Activated naive CD4-positive, alpha-beta T cell treated with anti-CD3 and anti-CD28 coated beads, Interleukin-2, amount 50 U/mL, for 72 hours (primary cell): ENCODE data around the gene C1orf159. TPM values are rescaled to one million over a fixed set of nuclear protein-coding genes. Genes with fewer than 3 reads are reported as not detected.
"Not testable (repeated sequence)": the region's sequence is repeated elsewhere in the genome, so short reads cannot be mapped to it uniquely, and the experiment has no call there.

ENCODE experiments used
- ATAC-seq, 2 donors: fragments of 150-1000 bp; cut with Tn5 transposase; 2 replicates each; pipeline ENCODE4 v1.10.0; 2021; ENCODE audit warnings: mild to moderate bottlenecking in 2 of 2, moderate library complexity in 2 of 2
- DNase-seq, 2 donors: peaks; one replicate each; pipeline ENCODE4 v3.0.0; 2021 to 2022; ENCODE audit warnings: low spot score in 2 of 2
- H3K27ac Mint-ChIP-seq, 2 donors: one replicate each; pipeline ENCODE4 v1.8.0; 2022; ENCODE audit warnings: mild to moderate bottlenecking in 2 of 2, mixed read lengths in 2 of 2
- H3K36me3 Mint-ChIP-seq, 2 donors: one replicate each; pipeline ENCODE4 v1.8.0; 2022; ENCODE audit warnings: mixed read lengths in 2 of 2
- H3K9me3 Mint-ChIP-seq, 2 donors: one replicate each; pipeline ENCODE4 v1.8.0; 2022; ENCODE audit warnings: mixed read lengths in 2 of 2
- total RNA-seq, 2 donors: library from RNA; stranded (reverse); gene quantifications; one replicate each; pipeline ENCODE4 v1.2.3, GENCODE V29; 2022

C1orf159 gene
- total RNA-seq, 2 donors from 2014 or later = 20.7 to 21.2 TPM

- ATAC-seq (no peak), DNase-seq (no peak)
- H3K9me3 Mint-ChIP-seq = no peaks in the 10 kb centered on the region
- no peaks in the 10 kb centered on the region for H3K36me3 Mint-ChIP-seq
- no peak overlapping the region for H3K27ac Mint-ChIP-seq
Measured at GRCh38 chr1:1072299-1072848, 43.5 kb downstream of the C1orf159 start.

- H3K36me3 Mint-ChIP-seq = no peaks in the 10 kb centered on the region
- no peaks in the 10 kb centered on the region for H3K9me3 Mint-ChIP-seq
- no peak overlapping the region for H3K27ac Mint-ChIP-seq
- DNase-seq = peak in 1 of 2 donors; percentile 56
- ATAC-seq = no peak
Measured at GRCh38 chr1:1071486-1072298, 44.2 kb downstream of the C1orf159 start.

GRCh38 chr1:1069711-1070676 is 45.9 kb downstream of the C1orf159 start:
- peak in 1 of 2 donors; percentile 8 for ATAC-seq
- Mint-ChIP-seq H3K27ac (peak overlapping the region in 1 of 2 donors; percentile 29), H3K36me3 (no peaks in the 10 kb centered on the region), H3K9me3 (no peaks in the 10 kb centered on the region)
- DNase-seq = no peak

GRCh38 chr1:1069056-1069710 is 46.7 kb downstream of the C1orf159 start:
- Mint-ChIP-seq H3K27ac (no peak overlapping the region), H3K36me3 (no peaks in the 10 kb centered on the region), H3K9me3 (no peaks in the 10 kb centered on the region)
- DNase-seq (peak; percentile 90 to 94), ATAC-seq (peak; percentile 26 to 56)

GRCh38 chr1:1068517-1069055 is 47.3 kb downstream of the C1orf159 start:
- DNase-seq = no peak
- H3K36me3 Mint-ChIP-seq = no peaks in the 10 kb centered on the region
- H3K27ac Mint-ChIP-seq = peak overlapping the region in 1 of 2 donors; percentile 68
- ATAC-seq = peak in 1 of 2 donors; percentile 24
- H3K9me3 Mint-ChIP-seq = no peaks in the 10 kb centered on the region

GRCh38 chr1:1067860-1068516 is 47.9 kb downstream of the C1orf159 start:
- DNase-seq = no peak
- Mint-ChIP-seq H3K9me3 (no peaks in the 10 kb centered on the region), H3K36me3 (no peaks in the 10 kb centered on the region), H3K27ac (peak overlapping the region in 1 of 2 donors; percentile 68)
- no peak for ATAC-seq

- H3K27ac Mint-ChIP-seq = no peak overlapping the region
- ATAC-seq (no peak), DNase-seq (no peak)
- H3K9me3 Mint-ChIP-seq = no peaks in the 10 kb centered on the region
- no peaks in the 10 kb centered on the region for H3K36me3 Mint-ChIP-seq
Measured at GRCh38 chr1:1067284-1067859, 48.5 kb downstream of the C1orf159 start.

- ATAC-seq (no peak), DNase-seq (no peak)
- Mint-ChIP-seq H3K36me3 (peaks cover 0 to 1% of the 10 kb centered on the region in 2 donors), H3K27ac (no peak overlapping the region), H3K9me3 (no peaks in the 10 kb centered on the region)
Measured at GRCh38 chr1:1066403-1067283, 49.2 kb downstream of the C1orf159 start.

GRCh38 chr1:1065940-1066304 is 50.0 kb downstream of the C1orf159 start:
- peak overlapping the region in 1 of 2 donors; percentile 20 for H3K27ac Mint-ChIP-seq
- ATAC-seq, H3K9me3 Mint-ChIP-seq, H3K36me3 Mint-ChIP-seq, DNase-seq: not testable (repeated sequence)

- Mint-ChIP-seq H3K27ac (peak overlapping the region; percentile 17 to 20), H3K36me3 (peaks cover 3 to 13% of the 10 kb centered on the region in 2 donors), H3K9me3 (no peaks in the 10 kb centered on the region)
- no peak for ATAC-seq
- DNase-seq = no peak
Measured at GRCh38 chr1:1065265-1065939, 50.5 kb downstream of the C1orf159 start.

- no peaks in the 10 kb centered on the region for H3K9me3 Mint-ChIP-seq
- peak overlapping the region; percentile 85 to 88 for H3K27ac Mint-ChIP-seq
- DNase-seq (peak; percentile 86 to 98), ATAC-seq (peak; percentile 78 to 86)
- H3K36me3 Mint-ChIP-seq = peaks cover 8 to 16% of the 10 kb centered on the region in 2 donors
Measured at GRCh38 chr1:1063945-1064831, 51.7 kb downstream of the C1orf159 start.

- ATAC-seq = peak in 1 of 2 donors; percentile 0
- no peak for DNase-seq
- H3K9me3 Mint-ChIP-seq = no peaks in the 10 kb centered on the region
- H3K27ac Mint-ChIP-seq = peak overlapping the region; percentile 50 to 85
- H3K36me3 Mint-ChIP-seq = peaks cover 8 to 16% of the 10 kb centered on the region in 2 donors
Measured at GRCh38 chr1:1063261-1063944, 52.5 kb downstream of the C1orf159 start.
